HepG2 (cell line): ENCODE data around the gene EMC1. TPM values are rescaled to one million over a fixed set of nuclear protein-coding genes. Genes with fewer than 3 reads are reported as not detected.

Experiments used
- AGO2 ChIP-seq: fragments of 200-400 bp; formaldehyde crosslinking; optimal IDR thresholded peaks from 2 replicates; pipeline ENCODE3; 2017; ENCODE audit warnings: mild to moderate bottlenecking, low read depth, low read length, moderate library complexity
- ARHGAP35 ChIP-seq: sonication (generic); formaldehyde crosslinking; IDR thresholded peaks from 2 replicates; pipeline ENCODE4 v1.9.0; 2022; ENCODE audit warnings: mild to moderate bottlenecking, inconsistent platforms, moderate library complexity, missing genetic modification reagents, borderline replicate concordance
- ARNTL ChIP-seq: sonication (generic); formaldehyde crosslinking; IDR thresholded peaks from 2 replicates; pipeline ENCODE4 v1.4.0; 2020; ENCODE audit warnings: mild to moderate bottlenecking, missing genetic modification reagents
- ATF2 ChIP-seq: sonication (generic); formaldehyde crosslinking; IDR thresholded peaks from 2 replicates; pipeline ENCODE4 v1.4.0; 2020; ENCODE audit warnings: missing genetic modification reagents
- BORCS8-MEF2B ChIP-seq: sonication (generic); formaldehyde crosslinking; IDR thresholded peaks from 2 replicates; pipeline ENCODE4 v1.8.0; 2022; ENCODE audit warnings: mild to moderate bottlenecking, missing genetic modification reagents
- CBX1 ChIP-seq: IDR thresholded peaks from one replicate; pipeline ENCODE4 v1.6.1; 2016; ENCODE audit warnings: antibody characterized with exemption, low read depth
- CCAR2 ChIP-seq: fragments of 200-400 bp; formaldehyde crosslinking; optimal IDR thresholded peaks from 2 replicates; pipeline ENCODE3; 2018; ENCODE audit warnings: low read depth, mild to moderate bottlenecking, low read length, moderate library complexity
- CENPX ChIP-seq: sonication (generic); formaldehyde crosslinking; IDR thresholded peaks from 2 replicates; pipeline ENCODE4 v1.9.0; 2021; ENCODE audit warnings: mild to moderate bottlenecking, missing genetic modification reagents, moderate library complexity
- FOXK1 ChIP-seq: sonication (generic); formaldehyde crosslinking; IDR thresholded peaks from 2 replicates; pipeline ENCODE4 v1.4.0; 2020; ENCODE audit warnings: low read depth, missing genetic modification reagents, borderline replicate concordance
- GATAD2A ChIP-seq: IDR thresholded peaks from 2 replicates; pipeline ENCODE4 v1.6.1; 2016
- GTF3A ChIP-seq: sonication (generic); formaldehyde crosslinking; conservative IDR thresholded peaks from 2 replicates; pipeline ENCODE4 v1.4.0; 2020; ENCODE audit warnings: mild to moderate bottlenecking, missing genetic modification reagents
- IRF2 ChIP-seq: IDR thresholded peaks from 2 replicates; pipeline ENCODE4 v1.6.1; 2018; ENCODE audit warnings: missing genetic modification reagents, missing compliant biosample characterization
- KAT8 ChIP-seq: IDR thresholded peaks from 2 replicates; pipeline ENCODE4 v1.6.1; 2016; ENCODE audit warnings: missing genetic modification reagents, missing compliant biosample characterization
- NFKB2 ChIP-seq: sonication (generic); formaldehyde crosslinking; IDR thresholded peaks from 2 replicates; pipeline ENCODE4 v1.4.0; 2020; ENCODE audit warnings: missing genetic modification reagents, borderline replicate concordance
- NR3C1 ChIP-seq: sonication (generic); formaldehyde crosslinking; IDR thresholded peaks from 2 replicates; pipeline ENCODE4 v1.4.0; 2020; ENCODE audit warnings: missing genetic modification reagents
- RNF219 ChIP-seq: sonication (generic); formaldehyde crosslinking; IDR thresholded peaks from 2 replicates; pipeline ENCODE4 v1.5.0; 2020; ENCODE audit warnings: mild to moderate bottlenecking, missing genetic modification reagents
- SP2 ChIP-seq: sonication (generic); formaldehyde crosslinking; IDR thresholded peaks from 2 replicates; pipeline ENCODE4 v1.5.1; 2020; ENCODE audit warnings: mild to moderate bottlenecking, missing genetic modification reagents
- ZNF343 ChIP-seq: sonication (generic); formaldehyde crosslinking; IDR thresholded peaks from 2 replicates; pipeline ENCODE4 v1.4.0; 2020; ENCODE audit warnings: mild to moderate bottlenecking, missing genetic modification reagents
- ZNF383 ChIP-seq: sonication (generic); formaldehyde crosslinking; IDR thresholded peaks from 2 replicates; pipeline ENCODE4 v1.4.0; 2020; ENCODE audit warnings: missing genetic modification reagents, mild to moderate bottlenecking, borderline replicate concordance
- ZNF460 ChIP-seq: sonication (generic); formaldehyde crosslinking; IDR thresholded peaks from 2 replicates; pipeline ENCODE4 v1.5.1; 2020; ENCODE audit warnings: missing genetic modification reagents, mild to moderate bottlenecking, borderline replicate concordance
- ZNF562 ChIP-seq: sonication (generic); formaldehyde crosslinking; IDR thresholded peaks from 2 replicates; pipeline ENCODE4 v1.8.0; 2022; ENCODE audit warnings: missing genetic modification reagents, borderline replicate concordance
- ZNF737 ChIP-seq: sonication (generic); formaldehyde crosslinking; IDR thresholded peaks from 2 replicates; pipeline ENCODE4 v1.5.0; 2020; ENCODE audit warnings: missing genetic modification reagents, mild to moderate bottlenecking, borderline replicate concordance
- ZNF839 ChIP-seq: sonication (generic); formaldehyde crosslinking; IDR thresholded peaks from 2 replicates; pipeline ENCODE4 v1.4.0; 2020; ENCODE audit warnings: missing genetic modification reagents, mild to moderate bottlenecking, borderline replicate concordance
- polyA plus RNA-seq, 8 experiments: library from polyadenylated mRNA; depleted of rRNA in 3 of 8; stranded (reverse) in 7 of 8; unstranded in 1 of 8; fragments of >200 nt; fragmentation: Illumina TruSeq in 4 of 8; extraction: Trizol in 4 of 8; gene quantifications; 2 replicates each; pipeline versions ENCODE4 v1.2.1 to v1.2.3, GENCODE V29; 2011 to 2016; ENCODE audit warnings: low read depth in 4 of 8, missing spikeins in 1 of 8, mixed read lengths in 1 of 8; ENCODE audit not compliant: insufficient read depth in 1 of 8
- total RNA-seq, 5 experiments: library from RNA; depleted of rRNA; stranded (reverse); fragments of >200 nt; fragmentation: Illumina TruSeq; extraction: Trizol; gene quantifications; 2 replicates each; pipeline ENCODE4 v1.2.3, GENCODE V29; 2016; ENCODE audit warnings: low read depth in 1 of 5
- TF ChIP-seq, protein P1 (sequence below): sonication (generic); formaldehyde crosslinking; IDR thresholded peaks from 2 replicates; pipeline ENCODE4 v1.4.0; 2020; ENCODE audit warnings: missing genetic modification reagents

Gene EMC1
- total and polyA plus RNA-seq, 2 of the 13 experiments (the other 11 are each of a cell fraction or from before 2014, with no cell fraction given) = 38.0 to 61.3 TPM

GRCh38 chr1:19251305-19252196, at the start of gene EMC1, which contains the start of gene MRTO4 (continued):
- TF ChIP-seq ZNF562 (CRISPR knock-in tag) (0 out of 2 replicates have a peak, but pooled peaks have one; percentile 79), CCAR2 (no peak), AGO2 (peak; percentile 63), ZNF343 (CRISPR knock-in tag) (peak; percentile 54; the same call in 1 of the 2 replicates), CENPX (CRISPR knock-in tag) (no peak), IRF2 (CRISPR knock-in tag) (peak; percentile 74; the same call in 1 of the 2 replicates), BORCS8-MEF2B (CRISPR knock-in tag) (peak; percentile 94; the same call in 1 of the 2 replicates), KAT8 (CRISPR knock-in tag) (peak; percentile 96), ZNF383 (CRISPR knock-in tag) (no peak; the same call in 1 of the 2 replicates), RNF219 (CRISPR knock-in tag) (0 out of 2 replicates have a peak, but pooled peaks have one; percentile 11), ATF2 (peak; percentile 42; the same call in 1 of the 2 replicates), ARNTL (CRISPR knock-in tag) (peak; percentile 95), CBX1 (peak; percentile 24), ARHGAP35 (CRISPR knock-in tag) (peak; percentile 95), ZNF460 (CRISPR knock-in tag) (no peak), FOXK1 (peak; percentile 83; the same call in 1 of the 2 replicates), SP2 (CRISPR knock-in tag) (peak; percentile 47; the same call in 1 of the 2 replicates), ZNF839 (CRISPR knock-in tag) (no peak), ZNF737 (peak; percentile 51; the same call in 1 of the 2 replicates), GTF3A (CRISPR knock-in tag) (peak; percentile 90), NFKB2 (peak; percentile 17; the same call in 1 of the 2 replicates), GATAD2A (peak; percentile 63), NR3C1 (CRISPR knock-in tag) (no peak)
- TF ChIP-seq, protein P1, sequence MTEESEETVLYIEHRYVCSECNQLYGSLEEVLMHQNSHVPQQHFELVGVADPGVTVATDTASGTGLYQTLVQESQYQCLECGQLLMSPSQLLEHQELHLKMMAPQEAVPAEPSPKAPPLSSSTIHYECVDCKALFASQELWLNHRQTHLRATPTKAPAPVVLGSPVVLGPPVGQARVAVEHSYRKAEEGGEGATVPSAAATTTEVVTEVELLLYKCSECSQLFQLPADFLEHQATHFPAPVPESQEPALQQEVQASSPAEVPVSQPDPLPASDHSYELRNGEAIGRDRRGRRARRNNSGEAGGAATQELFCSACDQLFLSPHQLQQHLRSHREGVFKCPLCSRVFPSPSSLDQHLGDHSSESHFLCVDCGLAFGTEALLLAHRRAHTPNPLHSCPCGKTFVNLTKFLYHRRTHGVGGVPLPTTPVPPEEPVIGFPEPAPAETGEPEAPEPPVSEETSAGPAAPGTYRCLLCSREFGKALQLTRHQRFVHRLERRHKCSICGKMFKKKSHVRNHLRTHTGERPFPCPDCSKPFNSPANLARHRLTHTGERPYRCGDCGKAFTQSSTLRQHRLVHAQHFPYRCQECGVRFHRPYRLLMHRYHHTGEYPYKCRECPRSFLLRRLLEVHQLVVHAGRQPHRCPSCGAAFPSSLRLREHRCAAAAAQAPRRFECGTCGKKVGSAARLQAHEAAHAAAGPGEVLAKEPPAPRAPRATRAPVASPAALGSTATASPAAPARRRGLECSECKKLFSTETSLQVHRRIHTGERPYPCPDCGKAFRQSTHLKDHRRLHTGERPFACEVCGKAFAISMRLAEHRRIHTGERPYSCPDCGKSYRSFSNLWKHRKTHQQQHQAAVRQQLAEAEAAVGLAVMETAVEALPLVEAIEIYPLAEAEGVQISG (CRISPR knock-in tag) = peak; percentile 98
